PC-3 (cell line): ENCODE data around the gene SEPTIN8.

ENCODE experiments used
- CTCF ChIP-seq: fragments of 300-600 bp; sonication (generic); conservative IDR thresholded peaks from 2 replicates; pipeline ENCODE4 v1.5.1; 2017; ENCODE audit warnings: antibody characterized with exemption, low read depth, mild to moderate bottlenecking, low read length
- EZH2 ChIP-seq: fragments of 300-600 bp; sonication (generic); IDR thresholded peaks from one replicate; pipeline ENCODE4 v1.6.1; 2017; ENCODE audit warnings: antibody characterized with exemption, mild to moderate bottlenecking, low read length; ENCODE audit not compliant: unreplicated experiment

- TF ChIP-seq CTCF (no peak), EZH2 (no peak)
Measured at GRCh38 chr5:132774896-132775295, 2.1 kb downstream of the SEPTIN8 start.
